Upper lobe of left lung (tissue), 4 donors: ENCODE results near the gene GNA12.
"Not testable (repeated sequence)": the region's sequence is repeated elsewhere in the genome, so short reads cannot be mapped to it uniquely, and the experiment has no call there.

Experiments
- CTCF ChIP-seq, 6 experiments: fragments of 450-650 bp in 4 of 6; fragments of 200-600 bp in 2 of 6; sonication (generic) in 2 of 6; IDR thresholded peaks; one replicate each; pipeline ENCODE4 v1.5.1; 2016 to 2019; ENCODE audit warnings: antibody characterized with exemption in 6 of 6
- EP300 ChIP-seq, 4 donors: sonication (generic); formaldehyde crosslinking; IDR thresholded peaks; one replicate each; pipeline ENCODE4 v1.5.1; 2017; ENCODE audit warnings: antibody characterized with exemption in 4 of 4, control low read depth in 2 of 4
- POLR2A ChIP-seq, 4 donors: fragments of 450-650 bp; IDR thresholded peaks; one replicate each; pipeline ENCODE4 v1.5.1; 2016 to 2017; ENCODE audit warnings: antibody characterized with exemption in 4 of 4, mild to moderate bottlenecking in 2 of 4
- POLR2AphosphoS5 ChIP-seq, 2 donors: sonication (generic); formaldehyde crosslinking; IDR thresholded peaks; one replicate each; pipeline ENCODE4 v1.5.1; 2017; ENCODE audit warnings: antibody characterized with exemption in 2 of 2

DNA sequence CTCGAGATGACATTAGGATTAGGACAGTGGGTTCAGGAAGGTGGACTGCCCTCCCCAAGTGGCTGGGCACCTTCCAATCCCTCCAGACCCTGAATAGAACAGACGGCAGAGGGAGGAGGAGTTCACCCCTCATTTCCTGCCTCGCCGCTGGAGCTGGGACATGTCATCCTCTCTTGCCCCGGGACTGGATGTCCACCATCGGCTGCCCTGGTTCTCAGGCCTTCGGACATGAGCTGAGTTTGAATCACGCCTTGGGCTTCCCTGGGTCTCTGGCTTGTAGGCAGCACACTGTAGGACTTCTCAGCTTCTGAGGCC lies 150.0 kb downstream of the GNA12 start:
- not testable (repeated sequence) for TF ChIP-seq CTCF, POLR2A, EP300, POLR2AphosphoS5 (IDR thresholded peaks at IDR 0.05)
